NCI-H1436 treated with DMSO at 0.1 percent for 48 hours (cell line): ENCODE data around the gene ADGRG3.
"Not testable (repeated sequence)": the region's sequence is repeated elsewhere in the genome, so short reads cannot be mapped to it uniquely, and the experiment has no call there.

Experiments used
- DNase-seq: peaks from one replicate; lab custom pipeline; 2025; lab: John Stamatoyannopoulos, UW

The ADGRG3 gene

GRCh38 chr16:57663917-57664661 is 4.0 kb upstream of the ADGRG3 start:
- DNase-seq = no peak

- DNase-seq = no peak
Measured at GRCh38 chr16:57664662-57665025, 3.5 kb upstream of the ADGRG3 start.

- no peak for DNase-seq
Measured at GRCh38 chr16:57665541-57665940, 2.6 kb upstream of the ADGRG3 start.

- no peak for DNase-seq
Measured at GRCh38 chr16:57666353-57667047, 1.6 kb upstream of the ADGRG3 start.

GRCh38 chr16:57667048-57667525 is 1.0 kb upstream of the ADGRG3 start:
- DNase-seq = no peak

GRCh38 chr16:57667526-57668262 is 412 bp upstream of the ADGRG3 start:
- DNase-seq = no peak

- DNase-seq = no peak
Measured at GRCh38 chr16:57668630-57669475, 747 bp downstream of the ADGRG3 start.

- no peak for DNase-seq
Measured at GRCh38 chr16:57669476-57670162, 1.5 kb downstream of the ADGRG3 start.

- DNase-seq = no peak
Measured at GRCh38 chr16:57670196-57670595, 2.1 kb downstream of the ADGRG3 start.

GRCh38 chr16:57671451-57671850 is 3.3 kb downstream of the ADGRG3 start:
- DNase-seq = not testable (repeated sequence)

- no peak for DNase-seq
Measured at GRCh38 chr16:57672416-57672815, 4.3 kb downstream of the ADGRG3 start.

- no peak for DNase-seq
Measured at GRCh38 chr16:57672824-57673223, 4.7 kb downstream of the ADGRG3 start.

- no peak for DNase-seq
Measured at GRCh38 chr16:57675741-57676551, 7.8 kb downstream of the ADGRG3 start.

- no peak for DNase-seq
Measured at GRCh38 chr16:57676553-57677085, 8.5 kb downstream of the ADGRG3 start.

GRCh38 chr16:57677622-57678369 is 9.7 kb downstream of the ADGRG3 start:
- DNase-seq = no peak

- no peak for DNase-seq
Measured at GRCh38 chr16:57679016-57679415, 10.9 kb downstream of the ADGRG3 start.

- DNase-seq = no peak
Measured at GRCh38 chr16:57679767-57680482, 11.8 kb downstream of the ADGRG3 start.

- no peak for DNase-seq
Measured at GRCh38 chr16:57680842-57681375, 12.8 kb downstream of the ADGRG3 start.
